Measurements from ENCODE around the gene RBM17.
A peak's percentile ranks its signal among the peaks of the same experiment; 100 is the strongest.

The RBM17 gene

DNA sequence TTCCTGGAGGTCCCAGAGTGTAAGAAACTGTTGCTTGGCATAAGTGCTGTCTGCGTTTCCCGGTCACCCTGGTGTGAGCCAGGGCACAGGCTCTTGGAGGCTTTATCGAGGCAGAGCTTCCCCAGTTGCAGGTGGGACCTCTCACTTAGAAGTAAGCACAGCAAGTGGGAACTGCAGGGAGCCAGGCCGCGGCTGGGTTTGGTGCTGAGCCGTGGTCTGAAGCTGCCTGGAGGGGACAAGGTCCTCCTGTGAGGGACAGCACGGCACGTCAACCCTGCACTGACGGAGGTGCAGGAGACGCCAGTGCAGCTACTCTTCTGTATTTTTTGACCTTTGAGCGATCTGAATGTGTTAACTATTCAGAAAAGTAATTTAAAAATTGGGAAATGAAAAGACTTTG, 58.1 kb downstream of the RBM17 start:
- POLR2A ChIA-PET (ENCODE audit: low non-redundant PET), result no interaction called here
- H3K27ac ChIP-seq, result peak overlapping the region; percentile 12; the same call in 1 of the 2 replicates
- DNase-seq (ENCODE audit: low spot score), result no peak
- no peak for TF ChIP-seq CTCF (conservative IDR thresholded peaks at IDR 0.05; ENCODE audit: low read depth)
- CTCF ChIA-PET, result interaction anchor here (1.0 kb wide), 1 partner anchor 259 kb away, joined by 3 read pairs; no protein-coding TSS in a partner anchor

- CTCF ChIA-PET, result no interaction called here
- no peak overlapping the region for H3K27ac ChIP-seq
- POLR2A ChIA-PET (ENCODE audit: low non-redundant PET), result interaction anchor here (0.6 kb wide), 1 partner anchor 431 kb away, joined by 3 read pairs; no protein-coding TSS in a partner anchor
- no peak for TF ChIP-seq CTCF (conservative IDR thresholded peaks at IDR 0.05; ENCODE audit: low read depth)
- DNase-seq (ENCODE audit: low spot score), result no peak
These were observed 59.4 kb downstream of the RBM17 start for GRCh38 chr10:6148251-6148701.

DNA sequence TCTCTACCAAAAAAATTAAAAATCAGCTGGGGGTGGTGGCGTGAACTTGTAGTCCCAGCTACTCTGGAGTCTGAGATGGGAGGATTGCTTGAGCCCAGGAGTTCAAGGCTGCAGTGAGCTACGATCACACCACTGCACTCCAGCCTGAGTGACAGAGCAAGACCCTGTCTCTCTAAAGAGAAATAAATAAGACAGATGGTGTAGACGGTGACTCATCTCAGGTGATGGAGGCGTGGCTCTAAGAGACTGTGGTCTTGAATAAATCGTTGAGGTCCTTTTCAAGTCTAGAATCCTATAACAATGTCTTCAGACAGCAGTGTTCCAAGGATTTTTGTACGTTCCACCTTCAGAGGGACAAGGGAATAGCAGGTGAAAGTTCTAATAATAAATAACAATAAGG, 60.1 kb downstream of the RBM17 start:
- ChIA-PET POLR2A (ENCODE audit: low non-redundant PET) (no interaction called here), CTCF (interaction anchor here (0.7 kb wide), 1 partner anchor 288 kb away, joined by 3 read pairs; no protein-coding TSS in a partner anchor)
- H3K27ac ChIP-seq, result no peak overlapping the region
- DNase-seq (ENCODE audit: low spot score), result no peak
- no peak for TF ChIP-seq CTCF (conservative IDR thresholded peaks at IDR 0.05; ENCODE audit: low read depth)

GRCh38 chr10:6151087-6151977, 62.5 kb downstream of the RBM17 start:
- ChIA-PET CTCF (interaction anchor here (0.6 kb wide), 1 partner anchor 17 kb away, joined by 3 read pairs; no protein-coding TSS in a partner anchor), POLR2A (ENCODE audit: low non-redundant PET) (no interaction called here)
- DNase-seq (ENCODE audit: low spot score), result no peak
- peak overlapping the region; percentile 8; the same call in 1 of the 2 replicates for H3K27ac ChIP-seq
- TF ChIP-seq CTCF (conservative IDR thresholded peaks at IDR 0.05; ENCODE audit: low read depth), result peak; percentile 29

- DNase-seq (ENCODE audit: low spot score), result no peak
- TF ChIP-seq CTCF (conservative IDR thresholded peaks at IDR 0.05; ENCODE audit: low read depth), result no peak
- no peak overlapping the region for H3K27ac ChIP-seq
- ChIA-PET POLR2A (ENCODE audit: low non-redundant PET) (no interaction called here), CTCF (interaction anchor here (0.6 to 0.7 kb wide), 2 partner anchors 145 to 282 kb away, joined by 3 read pairs; no protein-coding TSS in a partner anchor)
These were observed 65.0 kb downstream of the RBM17 start for GRCh38 chr10:6153845-6154244.

GRCh38 chr10:6154566-6154965, 65.7 kb downstream of the RBM17 start:
- H3K27ac ChIP-seq, result no peak overlapping the region
- POLR2A ChIA-PET (ENCODE audit: low non-redundant PET), result no interaction called here
- DNase-seq (ENCODE audit: low spot score), result no peak
- no peak for TF ChIP-seq CTCF (conservative IDR thresholded peaks at IDR 0.05; ENCODE audit: low read depth)
- CTCF ChIA-PET, result no interaction called here

Data from RWPE1 (cell line).